Urinary bladder (tissue), 4 donors: ENCODE data around the gene NECTIN1. TPM values are rescaled to one million over a fixed set of nuclear protein-coding genes. Genes with fewer than 3 reads are reported as not detected.

Source experiments
- DNase-seq: peaks from one replicate; pipeline ENCODE4 v3.0.0-alpha.2; 2015; ENCODE audit errors: extremely low spot score
- H3K27ac ChIP-seq: one replicate; pipeline ENCODE4 v1.5.1; 2013; ENCODE audit warnings: low read depth, mild to moderate bottlenecking, moderate library complexity
- H3K36me3 ChIP-seq: one replicate; pipeline ENCODE4 v1.6.1; 2013; ENCODE audit warnings: mild to moderate bottlenecking, moderate library complexity; ENCODE audit not compliant: insufficient read depth
- H3K4me1 ChIP-seq: one replicate; pipeline ENCODE4 v1.6.1; 2013; ENCODE audit warnings: mild to moderate bottlenecking, moderate library complexity; ENCODE audit not compliant: insufficient read depth
- H3K4me3 ChIP-seq: one replicate; pipeline ENCODE4 v1.5.1; 2013; ENCODE audit warnings: low read depth, low read length
- WGBS: extraction: QIAGEN DNeasy Blood & Tissue Kit; methylation state at CpG from one replicate; pipeline ENCODE4 v1.1.7; 2013; 5-methylcytosine and 5-hydroxymethylcytosine counted together
- polyA plus RNA-seq: library from polyadenylated mRNA; stranded (reverse); fragments of 200-250 nt; gene quantifications from one replicate; pipeline ENCODE4 v1.2.3, GENCODE V29; 2013
- total RNA-seq: library from RNA; depleted of rRNA; stranded (reverse); fragments of >200 nt; gene quantifications from one replicate; pipeline ENCODE4 v1.2.3, GENCODE V29; 2014
- donor health status: healthy with polysubstance abuse.
- donor health status: healthy.

The NECTIN1 gene, protein sequence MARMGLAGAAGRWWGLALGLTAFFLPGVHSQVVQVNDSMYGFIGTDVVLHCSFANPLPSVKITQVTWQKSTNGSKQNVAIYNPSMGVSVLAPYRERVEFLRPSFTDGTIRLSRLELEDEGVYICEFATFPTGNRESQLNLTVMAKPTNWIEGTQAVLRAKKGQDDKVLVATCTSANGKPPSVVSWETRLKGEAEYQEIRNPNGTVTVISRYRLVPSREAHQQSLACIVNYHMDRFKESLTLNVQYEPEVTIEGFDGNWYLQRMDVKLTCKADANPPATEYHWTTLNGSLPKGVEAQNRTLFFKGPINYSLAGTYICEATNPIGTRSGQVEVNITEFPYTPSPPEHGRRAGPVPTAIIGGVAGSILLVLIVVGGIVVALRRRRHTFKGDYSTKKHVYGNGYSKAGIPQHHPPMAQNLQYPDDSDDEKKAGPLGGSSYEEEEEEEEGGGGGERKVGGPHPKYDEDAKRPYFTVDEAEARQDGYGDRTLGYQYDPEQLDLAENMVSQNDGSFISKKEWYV
- total RNA-seq (18.1 TPM), polyA plus RNA-seq (17.6 TPM)

GRCh38 chr11:119728651-119729580 lies at the start of gene NECTIN1:
TSS of gene NECTIN1 (minus strand) at chr11:119729200. CDS start at chr11:119728553, 647 bp downstream.
- Histone ChIP-seq H3K4me3 (peak within 1 kb of the TSS; percentile 80), H3K4me1 (no peaks in the 10 kb centered on the region), H3K27ac (peak within 1 kb of the TSS; percentile 70), H3K36me3 (no peaks in the 10 kb centered on the region)
- WGBS = under 1% methylated on average over 128 of the region's 128 CpGs
- peak; percentile 69 for DNase-seq

DNA sequence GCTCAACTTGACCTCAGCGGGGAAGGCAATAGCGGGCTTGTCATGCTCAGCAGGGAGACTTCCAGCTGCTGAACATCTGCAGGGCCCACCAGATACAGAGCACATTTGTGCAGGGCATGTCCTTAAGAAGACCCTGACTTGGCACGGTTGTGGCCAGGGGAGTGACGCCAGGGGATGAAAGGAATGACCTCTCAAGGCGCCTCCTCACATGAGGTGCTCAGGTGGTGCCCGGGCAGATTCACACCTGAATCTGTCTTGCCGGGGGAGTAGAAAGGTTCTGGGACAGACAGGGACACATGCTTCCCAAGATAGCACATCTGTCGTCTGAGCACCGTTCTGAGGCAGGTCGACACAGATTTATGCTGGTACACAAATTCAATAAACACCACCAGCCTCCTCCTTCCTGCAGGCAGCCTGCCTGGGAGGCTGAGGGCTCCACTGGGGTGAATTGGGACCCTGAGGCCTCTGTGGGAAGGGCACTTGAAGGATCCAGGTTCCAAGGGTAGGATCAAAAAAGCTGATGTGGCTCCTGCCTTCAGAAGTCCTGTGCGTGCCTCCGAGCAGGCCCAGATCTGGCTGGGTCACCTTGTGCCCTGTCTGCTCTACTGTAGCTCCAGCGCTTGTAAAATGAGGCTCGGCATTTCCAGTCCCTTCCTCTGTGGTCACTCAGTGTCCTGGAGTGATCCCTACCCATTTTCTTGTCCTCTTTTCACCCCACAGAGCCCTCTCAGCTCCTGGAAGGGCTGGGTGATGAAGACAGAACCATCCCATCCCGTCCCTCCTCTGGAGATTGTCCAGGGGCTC lies 49.6 kb upstream of the NECTIN1 start:
- DNase-seq = no peak
- WGBS = 67% methylated on average over 15 of the region's 15 CpGs
- no peaks in the 10 kb centered on the region for H3K36me3 ChIP-seq
- no peaks in the 10 kb centered on the region for H3K4me1 ChIP-seq
- H3K27ac ChIP-seq = no peak overlapping the region
- no peak overlapping the region for H3K4me3 ChIP-seq

DNA sequence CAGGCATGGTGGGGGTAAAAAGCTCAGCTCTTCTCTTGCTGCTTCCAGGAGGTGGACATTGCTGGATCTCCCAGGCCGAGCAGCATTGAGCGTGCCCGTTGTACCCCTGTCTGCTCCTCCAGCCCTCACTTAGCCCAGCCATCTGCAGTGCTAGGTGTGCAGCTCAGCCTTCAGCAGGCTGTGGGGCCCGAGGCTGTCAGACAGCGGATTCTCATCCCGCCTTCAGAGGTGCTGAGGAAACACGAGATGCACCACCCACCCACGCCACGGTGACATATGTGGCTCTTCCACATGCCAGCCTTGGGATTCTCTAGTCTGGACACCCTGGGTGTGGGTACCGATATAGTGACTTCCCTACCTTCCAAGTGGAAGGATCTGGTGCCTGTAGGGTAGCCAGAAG lies 48.9 kb upstream of the NECTIN1 start:
- no peak for DNase-seq
- Histone ChIP-seq H3K36me3 (no peaks in the 10 kb centered on the region), H3K4me3 (no peak overlapping the region), H3K4me1 (no peaks in the 10 kb centered on the region), H3K27ac (no peak overlapping the region)
- WGBS = 90% methylated on average over 10 of the region's 10 CpGs

DNA sequence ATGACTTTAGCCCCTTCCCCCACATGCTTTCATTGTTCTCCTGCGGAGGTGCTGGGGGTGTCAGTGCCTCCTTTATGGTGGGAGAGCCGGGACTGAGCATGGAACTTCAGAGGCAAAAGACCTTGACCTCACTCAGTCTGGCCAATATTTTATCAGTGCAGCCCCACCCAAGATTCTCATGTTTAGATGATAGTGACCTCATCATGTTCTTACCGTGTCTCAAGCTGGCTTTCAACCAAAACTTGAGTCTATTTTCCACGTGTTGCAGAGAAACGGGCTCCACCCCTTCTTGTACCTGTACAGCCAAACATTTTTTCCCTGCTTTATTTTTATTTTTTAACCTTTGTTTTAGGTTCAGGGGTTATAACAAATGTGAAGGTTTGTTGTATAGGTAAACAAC lies 47.7 kb upstream of the NECTIN1 start:
- Histone ChIP-seq H3K4me1 (no peaks in the 10 kb centered on the region), H3K27ac (no peak overlapping the region), H3K36me3 (no peaks in the 10 kb centered on the region), H3K4me3 (no peak overlapping the region)
- DNase-seq = no peak
- 43% methylated on average over 5 of the region's 5 CpGs for WGBS

DNA sequence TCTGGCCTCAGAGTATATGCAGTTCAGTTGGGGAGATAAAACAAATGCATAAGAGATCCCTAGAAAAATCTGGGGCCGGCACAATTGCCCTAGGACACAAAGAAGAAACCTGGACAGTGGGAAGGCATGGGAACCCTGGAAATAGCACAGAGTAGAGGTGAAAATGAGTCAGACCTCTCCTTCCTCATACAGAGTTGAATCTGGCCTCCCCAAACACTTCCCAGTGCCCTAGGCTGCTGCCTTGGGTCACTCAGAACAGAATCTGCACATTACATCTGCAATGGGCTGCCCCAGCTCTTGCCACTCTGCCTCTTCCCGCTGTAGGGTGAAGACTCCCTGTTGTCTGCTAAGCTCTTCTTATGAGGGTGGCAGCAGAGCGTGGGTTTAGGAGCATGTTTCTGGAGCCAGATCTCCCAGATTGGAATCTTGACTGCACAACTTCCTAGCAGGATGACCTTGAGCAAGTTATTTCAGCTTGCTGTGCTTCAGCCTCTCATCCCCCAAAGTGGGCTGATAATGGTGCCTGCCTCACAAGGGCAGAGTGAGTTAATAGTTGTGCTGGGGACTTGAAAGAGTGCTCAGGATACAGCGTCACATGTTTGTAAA lies 47.1 kb upstream of the NECTIN1 start:
- Histone ChIP-seq H3K4me1 (no peaks in the 10 kb centered on the region), H3K27ac (no peak overlapping the region), H3K4me3 (no peak overlapping the region), H3K36me3 (no peaks in the 10 kb centered on the region)
- no peak for DNase-seq
- WGBS = 66% methylated on average over 4 of the region's 4 CpGs

DNA sequence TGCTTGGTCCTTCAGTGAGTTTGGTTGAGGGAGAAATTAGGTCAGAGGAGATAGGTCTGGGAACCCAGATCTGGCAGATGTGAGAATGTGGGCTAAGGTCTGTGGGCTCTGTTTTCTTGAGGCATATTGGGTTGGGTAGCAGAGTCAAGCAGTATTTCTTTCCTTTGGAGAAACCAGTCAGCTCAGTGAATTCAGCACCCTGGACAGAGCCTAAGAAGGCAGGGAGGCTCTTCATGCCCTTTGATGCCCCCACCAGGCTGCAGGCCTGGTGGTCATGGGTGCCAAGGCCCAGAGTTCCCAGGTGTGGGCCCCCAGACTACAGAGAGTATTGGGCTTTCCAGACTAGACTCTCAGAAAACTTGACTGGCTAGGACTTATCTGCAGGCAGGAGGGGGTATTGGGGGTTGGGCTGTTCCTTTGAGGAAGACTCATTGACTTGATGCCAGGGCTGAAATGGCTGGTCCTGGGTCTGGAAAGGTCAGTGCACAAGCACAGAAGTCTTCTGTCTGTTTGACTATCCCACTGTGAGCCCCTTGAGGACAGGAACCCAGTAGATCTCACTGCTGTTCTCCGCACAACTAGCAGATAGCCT lies 45.3 kb upstream of the NECTIN1 start:
- DNase-seq = no peak
- WGBS = 100% methylated on average over 1 of the region's 1 CpG
- H3K36me3 ChIP-seq = no peaks in the 10 kb centered on the region
- no peak overlapping the region for H3K27ac ChIP-seq
- H3K4me3 ChIP-seq = no peak overlapping the region
- no peaks in the 10 kb centered on the region for H3K4me1 ChIP-seq

DNA sequence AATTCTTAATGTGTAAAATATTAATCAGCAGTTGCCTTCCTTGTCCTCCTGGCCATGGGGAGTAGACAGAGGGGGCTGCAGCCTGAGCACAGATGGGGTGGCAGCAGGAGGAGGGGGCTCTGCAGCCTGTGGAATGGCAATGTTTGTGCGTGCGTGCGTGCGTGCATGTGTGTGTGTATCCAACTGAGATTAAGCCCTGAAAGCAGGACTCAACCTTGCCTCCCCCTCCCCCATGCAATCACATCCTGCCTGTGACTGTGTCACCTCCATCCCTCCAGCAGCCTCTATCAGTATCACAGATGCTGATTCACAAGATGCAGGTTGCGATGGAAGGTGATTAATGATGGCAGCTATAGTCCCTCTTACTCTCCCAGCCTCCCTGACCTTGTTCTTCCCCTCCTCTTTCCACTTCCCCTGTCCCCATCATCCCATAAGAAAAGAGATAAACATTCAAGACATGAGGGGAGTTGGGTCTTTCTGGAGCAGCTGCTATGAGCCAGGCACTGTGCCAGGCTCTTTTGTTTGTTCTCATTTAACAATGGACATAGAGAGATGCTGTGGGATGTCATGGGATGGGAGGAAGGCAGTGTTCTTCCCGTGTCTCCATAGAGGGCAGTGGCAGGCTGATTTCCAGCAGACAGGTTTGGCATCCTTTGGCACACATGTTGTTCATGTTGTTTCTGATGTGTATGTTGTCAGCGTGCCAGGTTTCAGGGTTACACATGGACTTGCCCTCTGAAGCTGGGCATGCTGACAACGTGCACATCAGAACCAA lies 43.8 kb upstream of the NECTIN1 start:
- WGBS = 53% methylated on average over 8 of the region's 8 CpGs
- no peaks in the 10 kb centered on the region for H3K36me3 ChIP-seq
- no peaks in the 10 kb centered on the region for H3K4me1 ChIP-seq
- H3K27ac ChIP-seq = no peak overlapping the region
- DNase-seq = no peak
- no peak overlapping the region for H3K4me3 ChIP-seq

GRCh38 chr11:119772076-119772475 lies 43.1 kb upstream of the NECTIN1 start:
- H3K4me3 ChIP-seq = no peak overlapping the region
- H3K4me1 ChIP-seq = no peaks in the 10 kb centered on the region
- H3K27ac ChIP-seq = no peak overlapping the region
- no peaks in the 10 kb centered on the region for H3K36me3 ChIP-seq
- no peak for DNase-seq

GRCh38 chr11:119771172-119771770 lies 42.3 kb upstream of the NECTIN1 start:
- DNase-seq = no peak
- no peak overlapping the region for H3K27ac ChIP-seq
- H3K4me3 ChIP-seq = no peak overlapping the region
- no peaks in the 10 kb centered on the region for H3K4me1 ChIP-seq
- WGBS = 76% methylated on average over 9 of the region's 9 CpGs
- no peaks in the 10 kb centered on the region for H3K36me3 ChIP-seq

GRCh38 chr11:119765628-119766027 lies 36.6 kb upstream of the NECTIN1 start:
- 72% methylated on average over 4 of the region's 4 CpGs for WGBS
- no peak overlapping the region for H3K27ac ChIP-seq
- H3K36me3 ChIP-seq = no peaks in the 10 kb centered on the region

DNA sequence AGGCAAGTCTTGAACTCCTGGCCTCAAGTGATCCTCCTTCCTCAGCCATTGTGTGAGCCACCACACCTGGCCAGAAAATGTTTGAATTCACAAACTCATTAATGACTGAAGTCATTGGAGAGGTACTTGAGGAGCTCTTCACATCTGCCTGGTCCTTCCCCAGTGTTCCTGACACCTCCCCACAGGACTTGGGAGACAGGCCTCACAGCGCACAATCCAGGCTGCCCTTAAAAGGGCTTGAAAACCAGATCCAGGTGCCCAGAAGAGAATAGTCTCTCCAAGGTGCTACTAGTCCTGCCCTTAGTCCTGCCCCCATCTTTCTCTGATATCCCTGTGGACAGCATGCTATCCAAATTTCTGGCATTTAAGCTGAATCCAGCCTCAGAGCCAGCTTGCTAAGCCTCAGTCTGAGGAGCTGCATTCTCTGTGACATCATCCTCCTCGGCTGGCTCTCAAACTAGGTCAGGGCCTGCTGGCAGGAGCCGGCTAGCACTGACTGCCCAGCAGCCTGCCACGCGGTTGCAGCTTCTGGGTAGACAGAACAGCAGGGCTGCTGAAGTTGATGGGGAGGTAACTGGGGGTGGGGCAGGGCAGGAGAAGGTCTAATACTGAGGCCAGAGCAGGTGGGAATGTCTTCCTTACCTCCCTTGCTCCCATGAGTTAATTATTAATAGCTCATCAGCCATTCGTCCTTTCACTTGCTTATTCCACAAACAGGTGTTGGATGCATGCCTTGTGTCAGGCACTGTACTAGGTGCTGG lies 35.3 kb upstream of the NECTIN1 start:
- no peak for DNase-seq
- Histone ChIP-seq H3K4me1 (no peaks in the 10 kb centered on the region), H3K36me3 (no peaks in the 10 kb centered on the region), H3K4me3 (no peak overlapping the region), H3K27ac (no peak overlapping the region)
- 29% methylated on average over 6 of the region's 6 CpGs for WGBS

More at GRCh38 chr11:119765628-119766027, 36.6 kb upstream of the NECTIN1 start:
- H3K4me1 ChIP-seq = no peaks in the 10 kb centered on the region
- no peak overlapping the region for H3K4me3 ChIP-seq
- DNase-seq = no peak
